HUDEP-2 (cell line): ENCODE data around the gene STK10.

Source experiments
- DNase-seq, 76 experiments: peaks; one replicate each; lab custom pipeline; 2025; ENCODE audit not compliant: unreplicated experiment in 76 of 76; lab: John Stamatoyannopoulos, UW

The STK10 gene

DNA sequence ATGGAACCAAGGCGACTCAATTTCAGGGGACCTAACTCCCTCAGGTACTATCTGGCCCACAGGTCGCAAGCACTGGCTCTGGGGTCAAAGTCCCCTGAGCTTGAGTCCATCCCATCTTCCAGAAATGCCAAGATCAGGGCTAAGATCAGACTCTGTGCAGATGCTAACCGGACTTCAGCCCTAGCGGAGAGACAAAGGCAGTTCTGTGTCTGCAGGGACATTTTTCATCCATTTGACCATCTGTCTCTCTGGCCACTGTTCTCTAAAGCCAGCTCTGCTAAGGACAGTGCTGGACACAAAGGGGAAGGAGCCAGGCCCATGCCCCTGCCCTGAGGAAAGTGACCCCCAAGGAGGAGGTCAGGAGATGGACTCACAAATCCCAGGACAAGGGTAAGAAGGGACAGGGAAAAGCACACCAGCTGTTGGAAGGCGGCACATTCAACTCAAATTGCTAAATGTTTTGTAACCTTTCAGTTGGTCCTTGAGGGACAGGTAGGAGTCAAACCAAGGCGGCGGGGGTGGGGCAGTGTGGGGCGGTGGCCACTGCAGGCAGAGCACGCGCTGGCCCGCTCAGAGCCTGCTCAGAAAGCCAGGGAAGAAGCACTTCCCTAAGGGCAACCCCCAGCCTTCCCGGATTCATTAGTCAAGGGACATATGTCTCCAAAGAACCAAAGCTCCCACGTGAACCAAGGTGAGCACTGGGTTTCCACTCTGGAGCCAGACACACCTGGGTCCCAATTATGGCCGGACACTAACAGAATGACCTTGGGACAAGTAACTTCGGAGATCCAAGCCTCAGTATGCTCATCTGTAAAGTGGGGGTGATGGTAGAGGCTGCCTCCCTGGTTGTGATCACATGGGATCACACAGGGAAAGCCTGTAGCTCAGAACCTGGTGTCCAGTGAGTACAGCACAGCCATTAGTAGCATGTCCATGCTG is 42.8 kb downstream of the STK10 start:
- DNase-seq = no peak

DNA sequence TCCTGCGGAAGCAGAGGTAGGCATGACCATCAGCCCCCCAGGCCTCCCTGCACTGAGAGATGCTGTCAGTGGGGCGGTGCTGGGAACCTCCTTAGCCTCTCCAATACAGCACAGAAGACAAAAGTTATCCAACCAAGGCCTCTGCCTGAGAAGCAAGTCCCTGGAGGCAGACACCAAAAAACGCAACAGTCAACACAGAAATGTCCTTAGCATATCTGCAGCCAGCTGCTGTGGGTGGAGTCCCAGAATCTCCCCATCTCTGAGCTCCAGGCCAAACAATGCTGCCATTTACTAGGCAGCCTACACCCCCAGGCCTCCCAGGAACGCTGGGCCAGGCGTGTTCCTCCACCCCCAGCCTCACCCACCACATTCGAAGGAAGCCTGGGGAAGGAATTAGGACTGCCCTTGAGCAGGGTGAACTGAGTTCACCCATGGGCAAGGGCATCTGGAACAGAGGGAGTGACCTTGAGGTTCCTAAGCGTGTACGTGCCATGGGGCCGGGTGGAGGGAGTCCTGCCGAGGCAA is 43.7 kb downstream of the STK10 start:
- peak; percentile 29 to 93 (median 80) for DNase-seq

- DNase-seq = no peak
Measured at GRCh38 chr5:172143875-172144274, 44.1 kb downstream of the STK10 start.

GRCh38 chr5:172142709-172143215 is 45.3 kb downstream of the STK10 start:
- peak in 74 of 76 experiments; percentile 9 to 93 (median 72) for DNase-seq

GRCh38 chr5:172141949-172142319 is 46.1 kb downstream of the STK10 start:
- peak in 1 of 76 experiments; percentile 19 for DNase-seq

GRCh38 chr5:172140866-172141265 is 47.2 kb downstream of the STK10 start:
- DNase-seq = no peak

GRCh38 chr5:172140120-172140519 is 47.9 kb downstream of the STK10 start:
- no peak for DNase-seq

DNA sequence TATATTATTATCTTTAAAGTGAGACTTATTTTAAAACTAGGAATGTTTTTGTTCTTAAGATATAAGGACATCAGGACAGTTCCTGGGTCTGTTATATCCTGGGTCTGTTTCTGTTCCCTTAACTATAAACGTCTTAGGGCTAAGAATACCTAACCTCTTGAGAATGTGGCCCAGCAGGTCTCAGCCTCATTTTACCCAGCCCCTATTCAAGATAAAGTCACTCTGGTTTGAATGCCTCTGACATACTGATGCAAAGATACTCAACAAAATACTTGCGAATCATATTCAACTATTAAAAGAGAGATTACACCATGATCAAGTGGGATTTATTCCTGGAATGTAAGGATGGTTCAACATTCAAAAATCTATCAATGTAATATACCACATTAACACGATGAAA is 51.0 kb downstream of the STK10 start:
- no peak for DNase-seq

GRCh38 chr5:172133359-172134029 is 54.5 kb downstream of the STK10 start:
- no peak for DNase-seq

DNA sequence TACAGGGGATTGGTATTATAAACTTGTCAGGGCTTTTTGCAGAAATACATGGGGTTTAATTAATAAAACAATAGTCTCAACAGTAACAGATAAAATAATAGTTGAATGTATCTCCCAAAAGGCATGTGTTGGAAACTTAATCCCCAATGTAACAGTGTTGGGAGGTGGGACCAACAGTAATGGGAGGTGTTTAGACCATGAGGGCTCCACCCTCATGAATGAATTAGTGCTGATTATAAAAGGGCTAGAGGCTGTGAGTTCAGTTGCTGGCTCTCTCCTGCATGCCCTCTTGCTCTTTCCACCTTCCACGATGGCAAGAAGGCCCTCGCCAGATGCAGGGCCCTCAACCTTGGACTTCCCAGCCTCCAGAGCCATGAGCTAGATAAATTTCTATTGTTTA is 56.3 kb downstream of the STK10 start:
- DNase-seq = no peak

DNA sequence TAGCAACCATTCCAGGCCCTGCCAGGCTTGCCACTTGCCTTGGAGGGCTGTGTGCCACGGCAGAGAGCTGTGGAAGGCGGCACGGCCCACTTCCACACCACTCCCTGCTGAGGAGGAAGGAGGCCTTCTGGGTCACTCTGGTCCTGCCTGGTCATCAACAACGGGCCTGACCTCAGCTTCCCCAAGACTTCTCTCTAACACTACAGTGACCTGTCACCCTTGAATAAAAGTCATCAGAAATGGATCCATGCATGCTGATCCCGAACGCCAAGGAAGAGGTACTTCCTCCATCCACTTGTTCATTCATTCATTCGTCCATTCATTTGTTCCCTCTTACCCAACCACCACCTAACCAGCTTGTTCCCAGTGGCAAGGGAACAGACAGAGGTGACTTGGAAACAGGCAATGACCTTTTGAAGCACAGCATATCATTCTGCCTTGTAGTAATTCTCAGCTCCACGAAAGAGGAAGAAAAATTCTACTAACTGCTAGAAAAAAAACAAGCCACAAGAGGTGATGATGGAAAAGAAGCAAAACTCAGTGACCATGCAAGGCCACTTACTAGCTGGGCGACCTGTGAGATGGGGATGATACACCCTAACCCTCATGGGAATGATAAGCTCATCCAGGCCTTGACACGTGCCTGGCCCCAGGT is 58.6 kb downstream of the STK10 start:
- DNase-seq = no peak

DNA sequence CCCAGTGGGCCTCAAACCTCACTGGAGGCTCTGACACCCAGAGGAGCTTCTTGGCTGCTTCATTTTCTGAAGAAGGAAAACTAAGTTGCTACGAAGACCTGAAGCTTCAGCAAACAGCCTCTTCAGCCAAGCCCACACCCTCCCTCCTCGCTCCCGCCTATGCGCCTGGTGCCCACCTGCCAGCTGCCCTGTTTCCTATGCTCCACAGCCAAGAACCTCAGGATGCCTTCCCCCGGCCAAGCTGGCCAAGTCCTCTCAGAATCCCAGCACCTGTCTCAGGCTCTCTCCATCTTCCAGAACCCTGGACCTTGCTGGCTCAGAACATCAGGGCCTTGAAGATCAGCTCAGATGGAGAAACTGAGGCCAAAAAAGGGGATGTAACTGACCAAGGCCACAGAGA is 60.4 kb downstream of the STK10 start:
- DNase-seq = no peak

DNA sequence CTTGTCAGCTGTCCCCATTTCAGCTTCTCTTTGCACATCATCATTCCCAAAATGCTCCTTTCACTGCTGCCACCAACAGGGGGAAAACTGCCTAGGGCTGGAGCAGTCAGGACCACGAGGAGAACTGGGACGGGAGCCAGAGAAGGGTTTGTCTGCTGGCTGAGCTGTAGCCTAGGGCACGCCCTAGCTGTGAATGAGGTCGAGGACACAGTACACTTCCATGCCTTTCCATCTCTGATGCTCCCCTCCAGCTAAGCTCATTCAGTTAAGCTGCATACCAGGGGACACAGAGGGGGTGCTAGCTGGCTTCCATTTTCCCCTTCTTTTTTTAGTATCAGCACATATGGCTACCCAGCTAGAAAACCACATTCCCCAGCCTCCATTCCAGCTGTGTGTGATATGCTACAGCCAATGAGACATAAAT is 64.7 kb downstream of the STK10 start:
- peak in 68 of 76 experiments; percentile 3 to 78 (median 48) for DNase-seq

- DNase-seq = peak in 7 of 76 experiments; percentile 19 to 44 (median 34)
Measured at GRCh38 chr5:172119921-172120688, 67.9 kb downstream of the STK10 start.

DNA sequence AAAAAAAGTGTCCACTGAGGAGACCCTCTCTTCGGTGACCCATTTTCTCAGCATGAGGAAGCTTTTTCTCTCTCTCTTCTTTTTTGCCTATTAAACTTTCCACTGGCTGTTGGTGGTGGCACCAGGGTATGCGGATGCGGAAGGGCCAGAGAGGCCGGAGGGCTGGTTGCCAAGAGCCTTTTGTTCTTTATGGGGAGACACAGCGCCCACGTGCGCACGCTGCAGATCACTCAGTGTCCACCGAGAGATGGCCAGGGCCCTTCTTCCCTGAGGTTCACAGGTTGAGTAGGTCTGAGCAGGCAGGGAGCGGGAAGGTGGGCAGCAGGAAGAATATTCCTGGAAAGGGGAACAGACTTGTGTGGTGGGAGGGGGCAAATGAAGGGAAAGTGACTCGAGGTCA is 69.1 kb downstream of the STK10 start:
- DNase-seq = no peak

- DNase-seq = peak in 36 of 76 experiments; percentile 7 to 67 (median 28)
Measured at GRCh38 chr5:172117977-172118701, 69.9 kb downstream of the STK10 start.

DNA sequence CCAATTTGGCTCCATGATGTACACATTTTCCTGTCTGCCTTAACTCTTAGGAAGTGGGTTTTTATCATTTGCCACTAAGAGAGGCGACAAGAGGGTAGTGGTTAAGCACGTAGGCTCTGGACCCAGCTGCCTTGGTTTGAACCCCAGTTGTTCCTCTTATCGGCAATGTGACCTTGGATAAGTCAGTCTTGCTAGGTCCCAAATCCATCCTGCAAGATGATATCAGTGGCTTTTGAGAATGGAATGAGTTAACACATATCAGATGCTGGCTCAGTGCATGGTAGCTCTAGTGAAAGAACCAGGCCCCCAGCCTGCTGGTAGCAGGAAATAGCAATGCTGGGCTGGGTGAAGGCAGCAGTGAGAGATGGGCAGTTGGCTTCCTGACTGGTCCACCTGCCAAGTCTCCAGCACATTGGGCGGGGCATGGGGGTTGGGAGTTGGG is 72.5 kb downstream of the STK10 start:
- DNase-seq = peak in 12 of 76 experiments; percentile 7 to 53 (median 24)

DNA sequence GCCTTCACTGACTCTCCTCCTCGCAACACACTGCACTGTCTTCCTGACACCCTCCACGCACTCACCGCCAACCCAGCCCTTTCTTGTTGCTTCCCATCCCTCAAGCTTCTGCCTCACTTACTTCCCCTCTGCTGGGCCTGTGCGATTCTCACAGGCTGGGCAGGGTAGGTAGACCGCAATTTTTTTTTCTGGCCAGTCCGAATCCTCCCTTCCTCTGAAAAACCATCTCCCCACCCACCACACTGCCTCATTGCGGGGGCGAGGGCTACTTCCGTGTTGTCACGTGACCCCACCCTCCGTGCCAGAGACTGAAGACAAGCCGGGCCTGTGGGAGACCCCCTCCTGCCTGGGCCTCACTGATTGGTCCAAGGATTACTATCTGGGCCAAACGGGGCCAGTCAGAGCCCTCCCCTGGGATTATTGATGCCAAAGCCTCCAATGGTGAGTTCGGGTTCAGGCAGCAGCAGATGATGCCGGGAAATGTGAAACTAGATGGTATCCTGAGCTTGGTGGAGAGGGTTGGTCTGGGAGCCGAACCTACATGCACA is 73.1 kb downstream of the STK10 start:
- DNase-seq = peak; percentile 35 to 98 (median 94)

GRCh38 chr5:172113036-172113435 is 75.0 kb downstream of the STK10 start:
- peak in 3 of 76 experiments; percentile 2 to 15 (median 5) for DNase-seq
